Common myeloid progenitor, CD34-positive (primary cell): ENCODE results near the gene SMIM33.

Experiments
- CTCF ChIA-PET: fragments of 350-600 bp; sonication (Branson Sonifier 250); formaldehyde crosslinking; loops from one replicate; lab custom pipeline; 2021; ENCODE audit warnings: antibody characterized with exemption; lab: Charles Lee
- POLR2A ChIA-PET: fragments of 350-600 bp; sonication (Branson Sonifier 250); formaldehyde crosslinking; loops from one replicate; lab custom pipeline; 2021; ENCODE audit warnings: antibody characterized with exemption; lab: Charles Lee
- DNase-seq, 3 donors: peaks; one replicate each; pipeline versions ENCODE4 v3.0.0 to v3.0.0-alpha.2; 2013
- H3K27ac ChIP-seq, 2 experiments: 1 replicate in 1 of 2; 2 replicates in 1 of 2; pipeline ENCODE4 v1.7.0; 2013; ENCODE audit warnings: inconsistent platforms in 2 of 2, low read length in 2 of 2, mild to moderate bottlenecking in 2 of 2, low read depth in 1 of 2, moderate library complexity in 1 of 2; ENCODE audit not compliant: severe bottlenecking in 2 of 2, insufficient read depth in 1 of 2, poor library complexity in 1 of 2
- H3K27me3 ChIP-seq, 5 experiments: replicated peaks in 2 of 5; 1 replicate in 3 of 5; 2 replicates in 2 of 5; pipeline versions ENCODE4 v1.6.1 to v1.7.0; 2013; ENCODE audit warnings: low read length in 4 of 5, mild to moderate bottlenecking in 2 of 5, moderate library complexity in 2 of 5, inconsistent platforms in 1 of 5; ENCODE audit not compliant: insufficient read depth in 5 of 5, control insufficient read depth in 4 of 5
- H3K36me3 ChIP-seq, 4 experiments: 1 replicate in 2 of 4; 2 replicates in 2 of 4; pipeline versions ENCODE4 v1.6.1 to v1.7.0; 2013; ENCODE audit warnings: low read length in 3 of 4, control low read depth in 1 of 4, mild to moderate bottlenecking in 1 of 4; ENCODE audit not compliant: control insufficient read depth in 4 of 4, insufficient read depth in 4 of 4
- H3K4me1 ChIP-seq, 4 experiments: 1 replicate in 3 of 4; 2 replicates in 1 of 4; pipeline versions ENCODE4 v1.6.1 to v1.7.1; 2013; ENCODE audit warnings: low read length in 3 of 4, mild to moderate bottlenecking in 3 of 4, control low read depth in 1 of 4, inconsistent platforms in 1 of 4, moderate library complexity in 1 of 4; ENCODE audit not compliant: control insufficient read depth in 4 of 4, insufficient read depth in 4 of 4; ENCODE audit errors: control extremely low read depth in 1 of 4
- H3K4me3 ChIP-seq, 7 experiments: 1 replicate in 4 of 7; 2 replicates in 3 of 7; pipeline versions ENCODE4 v1.5.1 to v1.7.0; 2013; ENCODE audit warnings: mild to moderate bottlenecking in 7 of 7, low read length in 6 of 7, moderate library complexity in 6 of 7, inconsistent platforms in 2 of 7, low read depth in 2 of 7, control low read depth in 1 of 7; ENCODE audit not compliant: insufficient read depth in 4 of 7, control insufficient read depth in 1 of 7; ENCODE audit errors: extremely low read depth in 1 of 7
- H3K9me3 ChIP-seq, 5 experiments: 1 replicate in 4 of 5; 2 replicates in 1 of 5; pipeline versions ENCODE4 v1.6.1 to v1.7.1; 2013; ENCODE audit warnings: low read length in 4 of 5, mild to moderate bottlenecking in 2 of 5, inconsistent platforms in 1 of 5, low read depth in 1 of 5, moderate library complexity in 1 of 5; ENCODE audit not compliant: control insufficient read depth in 4 of 5, insufficient read depth in 2 of 5; ENCODE audit errors: control extremely low read depth in 1 of 5
- WGBS: methylation state at CpG from one replicate; pipeline ENCODE4 v1.1.5; 2013; ENCODE audit not compliant: insufficient coverage; 5-methylcytosine and 5-hydroxymethylcytosine counted together

Gene SMIM33

DNA sequence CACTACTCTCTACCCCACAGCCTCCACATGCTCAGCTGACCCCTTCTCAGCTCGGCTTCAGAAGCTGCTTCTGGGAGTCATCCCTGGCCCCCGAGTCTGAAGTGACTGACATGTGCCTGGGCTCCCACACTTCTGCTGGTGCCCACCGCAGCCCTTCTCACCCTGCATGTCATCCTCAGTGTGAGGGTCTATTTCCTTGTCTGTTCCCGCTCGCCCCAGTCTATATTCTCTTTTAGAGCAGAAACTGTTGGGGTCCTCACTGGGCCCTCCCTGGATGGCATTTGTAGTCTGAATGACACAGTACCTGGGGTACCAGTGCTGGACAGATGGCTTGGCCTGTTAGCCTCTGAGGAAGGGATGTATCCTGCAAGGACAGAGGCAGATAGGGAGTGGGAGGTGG lies 13.6 kb upstream of the SMIM33 start:
- DNase-seq = no peak
- Histone ChIP-seq H3K27ac (no peak overlapping the region), H3K4me3 (no peak overlapping the region), H3K36me3 (no peaks in the 10 kb centered on the region), H3K4me1 (peaks cover 0 to 15% (median 9%) of the 10 kb centered on the region in 4 experiments), H3K27me3 (no peaks in the 10 kb centered on the region), H3K9me3 (no peaks in the 10 kb centered on the region)
- CTCF ChIA-PET = interaction anchor here (0.9 to 3.3 kb wide), 5 partner anchors 9 to 56 kb away, joined by 3 to 16 read pairs (median 10); partner anchors contain the start of gene DNAJC18
- whole genome bisulfite sequencing = 97% methylated on average over 4 of the region's 5 CpGs
- POLR2A ChIA-PET = no interaction called here

DNA sequence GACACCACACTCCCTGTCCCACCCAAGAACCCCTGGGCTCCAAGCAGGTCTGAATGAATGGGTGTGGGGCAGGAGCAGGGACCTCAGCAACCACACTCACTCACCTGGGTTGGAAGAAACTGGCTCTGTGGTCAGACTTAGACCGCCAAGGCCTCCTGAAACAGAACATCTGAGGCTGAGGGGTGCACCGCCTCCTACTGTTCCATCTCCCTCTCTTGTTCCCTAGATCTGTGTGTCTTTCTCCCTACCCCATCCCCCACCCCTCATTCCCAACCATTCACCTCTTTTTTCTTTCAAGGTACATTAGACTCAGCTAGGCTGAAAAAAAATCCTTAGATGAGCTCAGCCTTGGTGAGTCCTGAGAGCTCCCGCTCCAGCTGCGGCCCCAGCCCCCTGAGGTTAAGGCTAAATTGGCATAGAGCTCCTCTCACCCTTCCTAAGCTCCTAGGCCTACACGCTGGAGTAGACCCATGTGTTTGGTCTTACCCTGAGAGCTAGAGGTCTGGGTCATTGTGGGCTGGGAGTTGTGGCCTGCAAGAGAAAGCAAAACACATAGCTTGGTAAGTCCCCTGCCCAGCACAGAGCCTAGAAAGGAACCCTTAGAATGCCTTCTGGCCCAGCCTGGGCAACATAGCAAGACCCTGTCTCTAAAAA lies 13.0 kb upstream of the SMIM33 start:
- no peak overlapping the region for H3K27ac ChIP-seq

DNA sequence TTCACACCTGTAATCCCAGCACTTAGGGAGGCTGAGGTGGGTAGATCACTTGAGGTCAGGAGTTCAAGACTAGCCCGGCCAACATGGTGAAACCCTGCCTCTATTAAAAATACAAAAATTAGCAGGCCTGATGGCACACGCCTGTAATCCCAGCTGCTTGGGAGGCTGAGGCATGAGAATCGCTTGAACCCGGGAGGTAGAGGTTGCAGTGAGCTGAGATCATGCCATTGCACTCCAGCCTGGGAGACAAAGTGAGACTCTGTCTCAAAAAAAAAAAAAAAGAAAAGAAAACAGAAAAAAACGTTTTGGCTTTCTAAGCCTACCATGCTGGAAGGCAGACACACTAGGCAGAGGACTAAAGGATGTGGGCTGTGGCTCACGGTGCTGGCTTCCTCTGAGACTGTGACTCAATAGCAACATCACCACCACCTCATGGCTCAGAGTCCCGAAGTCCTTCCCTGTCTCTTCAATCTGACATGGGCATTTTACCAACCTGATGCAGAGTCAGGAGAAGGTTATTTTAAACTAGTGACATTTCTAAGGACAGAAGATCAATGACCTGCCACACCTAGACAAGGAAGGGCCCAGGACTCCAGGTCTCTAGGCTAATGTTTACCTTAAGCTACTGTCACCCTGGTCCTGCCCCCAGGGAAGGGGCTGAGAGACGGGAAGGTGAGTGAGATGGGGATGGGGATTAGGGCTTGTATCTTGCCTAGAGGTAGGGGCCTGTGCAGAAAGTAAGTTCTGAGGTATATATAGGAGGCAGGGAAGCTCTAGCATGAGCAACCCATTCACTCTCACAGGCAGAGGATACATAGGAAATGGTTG lies 12.0 kb upstream of the SMIM33 start:
- DNase-seq = peak; percentile 85 to 96 (median 95)
- Histone ChIP-seq H3K9me3 (no peaks in the 10 kb centered on the region), H3K36me3 (no peaks in the 10 kb centered on the region), H3K27ac (peak overlapping the region in 1 of 2 experiments; percentile 9), H3K4me1 (peaks cover 0 to 19% (median 10%) of the 10 kb centered on the region in 4 experiments), H3K27me3 (no peaks in the 10 kb centered on the region), H3K4me3 (no peak overlapping the region)
- ChIA-PET POLR2A (interaction anchor here (0.6 kb wide), 1 partner anchor 24 kb away, joined by 3 read pairs; the partner anchor contains the start of gene STING1), CTCF (interaction anchor here (0.6 to 2.0 kb wide), 7 partner anchors 11 to 53 kb away, joined by 3 to 10 read pairs (median 4); partner anchors contain the start of gene STING1)
- 60% methylated on average over 7 of the region's 8 CpGs for WGBS

More for the DNA sequence above, 13.0 kb upstream of the SMIM33 start:
- Histone ChIP-seq H3K4me3 (no peak overlapping the region), H3K4me1 (peaks cover 0 to 18% (median 10%) of the 10 kb centered on the region in 4 experiments), H3K27me3 (no peaks in the 10 kb centered on the region), H3K36me3 (no peaks in the 10 kb centered on the region), H3K9me3 (no peaks in the 10 kb centered on the region)
- no peak for DNase-seq
- WGBS = 97% methylated on average over 4 of the region's 5 CpGs
- CTCF ChIA-PET = interaction anchor here (1.4 to 3.3 kb wide), 5 partner anchors 10 to 54 kb away, joined by 4 to 12 read pairs (median 6); partner anchors contain the start of genes DNAJC18 and STING1
- POLR2A ChIA-PET = interaction anchor here (0.6 kb wide), 1 partner anchor 25 kb away, joined by 3 read pairs; the partner anchor contains the start of gene STING1

DNA sequence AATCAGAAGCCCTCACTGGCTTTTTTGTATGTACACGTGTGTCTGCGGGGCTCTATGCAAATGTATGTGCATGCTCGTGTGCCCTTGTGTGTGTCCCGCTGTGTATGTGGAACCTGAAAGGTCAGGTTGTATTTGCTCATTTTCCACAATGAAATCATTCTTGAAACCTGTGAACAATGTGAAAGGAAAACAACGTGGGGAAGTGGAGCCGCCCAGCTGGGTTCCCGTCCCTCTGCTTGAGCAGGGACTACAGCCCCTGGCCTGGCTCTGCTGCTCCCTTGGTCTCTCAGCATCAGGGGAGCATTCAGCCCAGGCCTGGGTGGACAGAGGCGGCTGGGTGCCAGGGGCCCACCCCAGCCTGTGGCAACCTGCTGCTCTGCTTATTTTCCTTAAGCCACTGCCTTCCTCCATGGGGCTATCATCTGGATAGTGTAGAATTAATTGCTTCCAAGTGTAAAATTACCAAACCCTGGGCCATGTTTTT lies 11.3 kb upstream of the SMIM33 start:
- 94% methylated on average over 8 of the region's 8 CpGs for WGBS
- Histone ChIP-seq H3K27ac (no peak overlapping the region), H3K4me3 (no peak overlapping the region), H3K4me1 (peaks cover 0 to 19% (median 10%) of the 10 kb centered on the region in 4 experiments), H3K27me3 (no peaks in the 10 kb centered on the region), H3K36me3 (no peaks in the 10 kb centered on the region), H3K9me3 (no peaks in the 10 kb centered on the region)
- no peak for DNase-seq
- ChIA-PET POLR2A (no interaction called here), CTCF (interaction anchor here (0.6 to 1.8 kb wide), 5 partner anchors 14 to 39 kb away, joined by 3 to 6 read pairs (median 3); partner anchors contain the start of gene STING1)

DNA sequence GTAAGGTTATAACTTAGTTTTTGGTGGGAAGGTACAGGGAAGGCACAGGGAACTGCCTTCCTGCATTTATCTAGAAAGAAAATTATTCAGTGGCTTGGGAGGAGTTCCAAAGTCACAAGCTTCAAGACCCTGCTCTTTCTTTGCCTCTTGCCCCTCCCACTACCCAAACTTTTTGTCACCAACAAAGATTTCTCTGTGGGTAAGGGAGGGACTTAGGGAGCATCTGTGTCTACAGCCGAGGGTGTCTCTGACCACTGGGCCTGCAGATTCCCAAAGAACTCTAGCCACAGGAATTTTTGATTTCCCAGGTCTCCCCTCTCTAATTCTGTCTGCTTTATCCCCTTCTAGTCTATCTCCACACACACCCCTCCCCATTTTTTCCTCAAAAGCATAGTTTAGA lies 10.3 kb upstream of the SMIM33 start:
- ChIA-PET POLR2A (interaction anchor here (0.6 kb wide), 1 partner anchor 8 kb away, joined by 3 read pairs; no protein-coding TSS in a partner anchor), CTCF (interaction anchor here (1.0 kb wide), 1 partner anchor 16 kb away, joined by 3 read pairs; no protein-coding TSS in a partner anchor)
- Histone ChIP-seq H3K4me1 (peaks cover 0 to 19% (median 10%) of the 10 kb centered on the region in 4 experiments), H3K9me3 (no peaks in the 10 kb centered on the region), H3K27ac (no peak overlapping the region), H3K4me3 (no peak overlapping the region), H3K27me3 (no peaks in the 10 kb centered on the region), H3K36me3 (no peaks in the 10 kb centered on the region)
- WGBS = 100% methylated on average over 1 of the region's 1 CpG
- no peak for DNase-seq

DNA sequence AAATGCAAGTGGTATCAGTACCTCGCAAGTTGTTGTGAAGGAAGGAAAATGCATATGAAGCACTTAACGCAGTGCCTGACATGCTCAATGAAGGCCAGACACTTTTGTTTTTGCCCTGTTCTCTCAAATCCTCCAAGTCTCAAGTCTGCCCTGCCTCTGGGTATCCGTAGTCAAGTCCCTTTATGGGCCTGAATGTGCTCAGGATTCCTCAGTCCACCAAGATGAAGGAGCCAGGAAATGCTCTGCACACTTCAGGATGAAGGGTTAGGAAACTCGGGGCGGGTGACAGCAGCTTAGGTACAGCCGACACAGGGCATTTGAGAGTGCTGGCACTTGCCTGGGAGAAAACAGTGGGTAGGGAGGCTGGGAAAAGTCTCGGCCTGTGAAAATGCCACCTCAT lies 9.6 kb upstream of the SMIM33 start:
- 93% methylated on average over 7 of the region's 7 CpGs for WGBS
- no peak overlapping the region for H3K27ac ChIP-seq
- ChIA-PET CTCF (interaction anchor here (1.9 kb wide), 1 partner anchor 39 kb away, joined by 5 read pairs; no protein-coding TSS in a partner anchor), POLR2A (interaction anchor here (1.2 kb wide), 1 partner anchor 22 kb away, joined by 4 read pairs; the partner anchor contains the start of gene DNAJC18)
- no peak overlapping the region for H3K4me3 ChIP-seq
- no peak for DNase-seq
- peaks cover 0 to 19% (median 10%) of the 10 kb centered on the region in 4 experiments for H3K4me1 ChIP-seq
- no peaks in the 10 kb centered on the region for H3K27me3 ChIP-seq
- H3K9me3 ChIP-seq = no peaks in the 10 kb centered on the region
- H3K36me3 ChIP-seq = no peaks in the 10 kb centered on the region
